CD8-positive, alpha-beta memory T cell (primary cell): ENCODE measurements around the gene SGIP1. TPM values are rescaled to one million over a fixed set of nuclear protein-coding genes. Genes with fewer than 3 reads are reported as not detected.
A peak's percentile ranks its signal among the peaks of the same experiment; 100 is the strongest.

Source experiments
- CTCF ChIA-PET: fragments of 350-600 bp; sonication (Branson Sonifier 250); formaldehyde crosslinking; loops from one replicate; lab custom pipeline; 2021; ENCODE audit warnings: antibody characterized with exemption; lab: Charles Lee
- POLR2A ChIA-PET: fragments of 350-600 bp; sonication (Branson Sonifier 250); formaldehyde crosslinking; loops from one replicate; lab custom pipeline; 2021; ENCODE audit warnings: antibody characterized with exemption; lab: Charles Lee
- DNase-seq, 5 donors: peaks; one replicate each; pipeline versions ENCODE4 v3.0.0 to v3.0.0-alpha.2; 2020 to 2022; ENCODE audit warnings: mixed read lengths in 1 of 5
- H3K27ac ChIP-seq: one replicate; pipeline ENCODE4 v1.7.0; 2013; ENCODE audit warnings: low read depth, mild to moderate bottlenecking, low read length, moderate library complexity
- H3K27me3 ChIP-seq: 2 replicates; pipeline ENCODE4 v1.7.0; 2013; ENCODE audit warnings: low read length, mild to moderate bottlenecking; ENCODE audit not compliant: insufficient read depth, poor library complexity, severe bottlenecking
- H3K36me3 ChIP-seq: 2 replicates; pipeline ENCODE4 v1.7.0; 2013; ENCODE audit warnings: mild to moderate bottlenecking, low read length, moderate library complexity; ENCODE audit not compliant: insufficient read depth
- H3K4me1 ChIP-seq: 2 replicates; pipeline ENCODE4 v1.7.0; 2013; ENCODE audit warnings: mild to moderate bottlenecking, low read length, moderate library complexity; ENCODE audit not compliant: insufficient read depth
- H3K4me3 ChIP-seq: 2 replicates; pipeline ENCODE4 v1.7.0; 2013; ENCODE audit warnings: mild to moderate bottlenecking, low read length
- H3K9me3 ChIP-seq: 2 replicates; pipeline ENCODE4 v1.7.0; 2013; ENCODE audit warnings: mild to moderate bottlenecking, low read length
- H3K27ac Mint-ChIP-seq, 8 donors: one replicate each; pipeline ENCODE4 v1.8.0; 2020 to 2021; ENCODE audit warnings: mixed read lengths in 8 of 8, mild to moderate bottlenecking in 6 of 8, inconsistent platforms in 3 of 8, moderate library complexity in 3 of 8
- H3K27me3 Mint-ChIP-seq, 2 donors: one replicate each; pipeline ENCODE4 v1.8.0; 2020 to 2021; ENCODE audit warnings: mixed read lengths in 2 of 2, mild to moderate bottlenecking in 1 of 2, moderate library complexity in 1 of 2
- H3K36me3 Mint-ChIP-seq, 3 donors: one replicate each; pipeline ENCODE4 v1.8.0; 2020 to 2021; ENCODE audit warnings: mixed read lengths in 3 of 3, inconsistent platforms in 1 of 3, mild to moderate bottlenecking in 1 of 3
- H3K4me1 Mint-ChIP-seq, 3 donors: one replicate each; pipeline ENCODE4 v1.8.0; 2020 to 2021; ENCODE audit warnings: mixed read lengths in 3 of 3, inconsistent platforms in 1 of 3, mild to moderate bottlenecking in 1 of 3
- H3K4me3 Mint-ChIP-seq, 7 donors: one replicate each; pipeline ENCODE4 v1.8.0; 2020 to 2021; ENCODE audit warnings: mixed read lengths in 7 of 7, mild to moderate bottlenecking in 6 of 7, moderate library complexity in 4 of 7, inconsistent platforms in 2 of 7
- H3K9me3 Mint-ChIP-seq, 5 donors: one replicate each; pipeline ENCODE4 v1.8.0; 2020 to 2022; ENCODE audit warnings: mixed read lengths in 5 of 5, mild to moderate bottlenecking in 3 of 5, moderate library complexity in 2 of 5, inconsistent platforms in 1 of 5
- polyA plus RNA-seq: library from polyadenylated mRNA; unstranded; fragments of 300-500 nt; fragmentation: Illumina TruSeq; gene quantifications from one replicate; pipeline ENCODE4 v1.2.3, GENCODE V29; 2021
- total RNA-seq, 2 experiments: library from RNA; stranded (reverse); gene quantifications; one replicate each; pipeline ENCODE4 v1.2.3, GENCODE V29; 2021

Gene SGIP1
- total and polyA plus RNA-seq, 3 experiments from 2014 or later = not detected

DNA sequence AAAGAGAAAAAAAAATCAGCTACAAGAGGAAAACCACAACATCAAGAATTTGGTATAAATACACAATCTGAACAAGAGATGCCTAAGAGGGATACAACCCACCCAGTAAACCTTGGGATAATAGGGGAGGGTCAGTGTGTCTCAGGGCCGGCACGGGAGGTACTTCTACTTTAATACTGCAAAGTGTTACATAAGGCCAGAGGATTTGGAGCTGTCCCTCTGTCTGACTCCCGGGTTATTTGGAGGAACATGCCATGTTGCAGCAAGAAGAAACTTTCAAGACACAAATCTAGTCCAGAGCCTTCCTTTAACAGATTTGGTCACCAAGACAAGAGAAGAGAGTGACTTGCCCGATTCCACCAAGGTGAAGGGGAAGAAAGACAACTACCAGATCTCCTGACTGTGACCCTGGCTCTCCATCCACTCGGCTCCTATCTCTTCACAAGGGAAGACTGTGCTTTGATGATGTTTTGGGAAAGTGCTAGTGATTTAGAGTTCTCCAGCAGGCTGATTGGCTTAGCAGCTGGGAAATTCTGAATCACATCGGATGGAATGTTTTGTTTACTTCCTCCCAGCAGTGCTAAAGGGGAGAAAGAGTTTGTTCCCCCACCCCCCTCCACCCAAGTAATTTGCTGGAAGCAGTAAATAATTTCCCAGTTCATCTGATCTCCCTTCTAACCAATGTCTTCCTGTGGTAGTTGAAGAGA, 29.3 kb downstream of the SGIP1 start:
- H3K4me1 ChIP-seq = no peaks in the 10 kb centered on the region
- Mint-ChIP-seq H3K36me3 (no peaks in the 10 kb centered on the region), H3K9me3 (peaks cover 0 to 6% (median 4%) of the 10 kb centered on the region in 5 donors), H3K27me3 (peaks cover 6 to 19% of the 10 kb centered on the region in 2 donors), H3K27ac (peak overlapping the region in 1 of 8 donors; percentile 5), H3K4me1 (no peaks in the 10 kb centered on the region), H3K4me3 (no peak overlapping the region)
- no peaks in the 10 kb centered on the region for H3K36me3 ChIP-seq
- CTCF ChIA-PET = no interaction called here
- H3K27ac ChIP-seq = no peak overlapping the region
- POLR2A ChIA-PET = no interaction called here
- no peaks in the 10 kb centered on the region for H3K27me3 ChIP-seq
- H3K9me3 ChIP-seq = no peaks in the 10 kb centered on the region
- H3K4me3 ChIP-seq = no peak overlapping the region
- DNase-seq = no peak

GRCh38 chr1:66563941-66564630, 30.1 kb downstream of the SGIP1 start:
- Mint-ChIP-seq H3K36me3 (no peaks in the 10 kb centered on the region), H3K9me3 (peaks cover 0 to 6% (median 4%) of the 10 kb centered on the region in 5 donors), H3K27ac (no peak overlapping the region), H3K4me1 (no peaks in the 10 kb centered on the region), H3K27me3 (peaks cover 6 to 20% of the 10 kb centered on the region in 2 donors), H3K4me3 (no peak overlapping the region)
- no peaks in the 10 kb centered on the region for H3K36me3 ChIP-seq
- no peaks in the 10 kb centered on the region for H3K9me3 ChIP-seq
- no peak for DNase-seq
- no peak overlapping the region for H3K27ac ChIP-seq
- POLR2A ChIA-PET = no interaction called here
- CTCF ChIA-PET = no interaction called here
- H3K4me1 ChIP-seq = no peaks in the 10 kb centered on the region
- no peak overlapping the region for H3K4me3 ChIP-seq
- no peaks in the 10 kb centered on the region for H3K27me3 ChIP-seq

GRCh38 chr1:66570196-66570595, 36.2 kb downstream of the SGIP1 start:
- DNase-seq = no peak
- Mint-ChIP-seq H3K27ac (no peak overlapping the region), H3K27me3 (peaks cover 12 to 24% of the 10 kb centered on the region in 2 donors), H3K4me1 (no peaks in the 10 kb centered on the region), H3K36me3 (no peaks in the 10 kb centered on the region), H3K9me3 (peaks cover 0 to 7% (median 4%) of the 10 kb centered on the region in 5 donors), H3K4me3 (no peak overlapping the region)
- H3K4me1 ChIP-seq = no peaks in the 10 kb centered on the region
- no peaks in the 10 kb centered on the region for H3K36me3 ChIP-seq
- H3K9me3 ChIP-seq = no peaks in the 10 kb centered on the region
- no peaks in the 10 kb centered on the region for H3K27me3 ChIP-seq
- CTCF ChIA-PET = no interaction called here
- H3K27ac ChIP-seq = no peak overlapping the region
- H3K4me3 ChIP-seq = no peak overlapping the region
- POLR2A ChIA-PET = no interaction called here

GRCh38 chr1:66571789-66572188, 37.8 kb downstream of the SGIP1 start:
- Histone ChIP-seq H3K4me3 (no peak overlapping the region), H3K27me3 (no peaks in the 10 kb centered on the region), H3K4me1 (no peaks in the 10 kb centered on the region), H3K36me3 (no peaks in the 10 kb centered on the region), H3K27ac (no peak overlapping the region), H3K9me3 (no peaks in the 10 kb centered on the region)
- Mint-ChIP-seq H3K27me3 (peaks cover 12 to 30% of the 10 kb centered on the region in 2 donors), H3K4me1 (no peaks in the 10 kb centered on the region), H3K27ac (no peak overlapping the region), H3K9me3 (peaks cover 0 to 7% (median 4%) of the 10 kb centered on the region in 5 donors), H3K36me3 (no peaks in the 10 kb centered on the region), H3K4me3 (no peak overlapping the region)
- POLR2A ChIA-PET = no interaction called here
- CTCF ChIA-PET = no interaction called here
- DNase-seq = no peak

DNA sequence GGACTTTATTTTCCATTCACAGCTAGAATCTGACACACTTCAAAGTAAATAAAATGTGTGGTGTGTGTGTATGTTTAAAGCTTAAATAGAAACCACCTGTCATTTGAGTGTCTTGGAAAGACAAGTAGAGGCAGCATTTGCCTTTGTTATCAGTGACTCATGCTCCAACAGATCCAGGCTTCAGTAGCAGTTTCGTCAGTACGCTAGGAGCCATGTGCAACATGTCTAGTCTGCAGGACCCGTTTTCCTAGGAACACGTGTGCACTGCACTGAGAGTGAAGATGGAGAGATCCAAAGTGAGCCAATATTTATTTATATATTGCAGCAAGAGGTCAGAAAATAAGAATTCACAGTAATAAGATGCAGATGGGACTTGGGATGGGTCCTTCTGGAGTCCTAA, 41.8 kb downstream of the SGIP1 start:
- CTCF ChIA-PET = no interaction called here
- no peak overlapping the region for H3K27ac Mint-ChIP-seq
- DNase-seq = no peak
- POLR2A ChIA-PET = no interaction called here
- Histone ChIP-seq H3K9me3 (no peaks in the 10 kb centered on the region), H3K4me3 (no peak overlapping the region), H3K36me3 (no peaks in the 10 kb centered on the region), H3K4me1 (no peaks in the 10 kb centered on the region), H3K27ac (no peak overlapping the region), H3K27me3 (no peaks in the 10 kb centered on the region)
- H3K4me3 Mint-ChIP-seq = no peak overlapping the region
- H3K4me1 Mint-ChIP-seq = no peaks in the 10 kb centered on the region
- H3K9me3 Mint-ChIP-seq = peaks cover 0 to 3% (median 0%) of the 10 kb centered on the region in 5 donors
- peaks cover 10 to 43% of the 10 kb centered on the region in 2 donors for H3K27me3 Mint-ChIP-seq
- H3K36me3 Mint-ChIP-seq = no peaks in the 10 kb centered on the region

DNA sequence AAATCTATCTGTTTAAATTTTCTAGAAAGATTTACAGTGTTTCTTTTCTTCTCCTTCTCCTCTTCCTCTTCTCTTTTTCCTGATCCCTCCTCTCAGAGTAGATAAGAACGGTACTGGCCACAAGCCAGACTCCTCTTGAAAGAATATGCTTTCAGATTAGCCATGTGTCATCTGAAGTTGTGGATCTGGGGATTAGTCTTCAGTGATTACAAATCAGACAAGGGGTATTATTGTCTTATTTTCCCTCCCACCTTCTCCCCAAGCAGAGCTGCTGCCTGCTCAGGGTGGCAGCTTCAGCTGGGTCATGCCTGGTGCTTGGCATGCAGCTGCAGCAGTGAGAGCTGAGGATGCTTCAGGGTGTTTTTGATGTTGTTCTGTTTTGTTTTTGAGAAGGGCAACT, 42.7 kb downstream of the SGIP1 start:
- ChIA-PET CTCF (no interaction called here), POLR2A (no interaction called here)
- Mint-ChIP-seq H3K9me3 (peaks cover 0 to 3% (median 0%) of the 10 kb centered on the region in 5 donors), H3K4me3 (no peak overlapping the region), H3K4me1 (no peaks in the 10 kb centered on the region), H3K27me3 (peaks cover 9 to 38% of the 10 kb centered on the region in 2 donors), H3K36me3 (no peaks in the 10 kb centered on the region), H3K27ac (no peak overlapping the region)
- no peaks in the 10 kb centered on the region for H3K36me3 ChIP-seq
- no peak overlapping the region for H3K4me3 ChIP-seq
- no peak overlapping the region for H3K27ac ChIP-seq
- H3K4me1 ChIP-seq = no peaks in the 10 kb centered on the region
- no peaks in the 10 kb centered on the region for H3K9me3 ChIP-seq
- DNase-seq = no peak
- H3K27me3 ChIP-seq = no peaks in the 10 kb centered on the region

GRCh38 chr1:66578841-66579240, 44.9 kb downstream of the SGIP1 start:
- CTCF ChIA-PET = no interaction called here

GRCh38 chr1:66580081-66580480, 46.1 kb downstream of the SGIP1 start:
- H3K27ac Mint-ChIP-seq = no peak overlapping the region
- POLR2A ChIA-PET = no interaction called here
- no peak overlapping the region for H3K4me3 Mint-ChIP-seq
- peaks cover 0 to 3% (median 0%) of the 10 kb centered on the region in 5 donors for H3K9me3 Mint-ChIP-seq
- H3K27me3 Mint-ChIP-seq = peaks cover 0 to 31% of the 10 kb centered on the region in 2 donors
- no peaks in the 10 kb centered on the region for H3K36me3 Mint-ChIP-seq
- Histone ChIP-seq H3K27me3 (no peaks in the 10 kb centered on the region), H3K36me3 (no peaks in the 10 kb centered on the region), H3K4me1 (no peaks in the 10 kb centered on the region), H3K27ac (no peak overlapping the region), H3K4me3 (no peak overlapping the region), H3K9me3 (no peaks in the 10 kb centered on the region)
- no peaks in the 10 kb centered on the region for H3K4me1 Mint-ChIP-seq
- DNase-seq = no peak
- CTCF ChIA-PET = no interaction called here

More at GRCh38 chr1:66578841-66579240, 44.9 kb downstream of the SGIP1 start:
- POLR2A ChIA-PET = no interaction called here
- Mint-ChIP-seq H3K27ac (no peak overlapping the region), H3K9me3 (peaks cover 0 to 3% (median 0%) of the 10 kb centered on the region in 5 donors), H3K36me3 (no peaks in the 10 kb centered on the region), H3K27me3 (peaks cover 4 to 34% of the 10 kb centered on the region in 2 donors), H3K4me1 (no peaks in the 10 kb centered on the region), H3K4me3 (no peak overlapping the region)
- H3K36me3 ChIP-seq = no peaks in the 10 kb centered on the region
- DNase-seq = no peak
- H3K9me3 ChIP-seq = no peaks in the 10 kb centered on the region
- H3K4me3 ChIP-seq = no peak overlapping the region
- H3K4me1 ChIP-seq = no peaks in the 10 kb centered on the region
- H3K27ac ChIP-seq = no peak overlapping the region
- H3K27me3 ChIP-seq = no peaks in the 10 kb centered on the region
